DND-41 (cell line): ENCODE data around the gene REM2.

Experiments used
- ATAC-seq: fragments of 200-7000 bp; cut with Tn5 transposase; 3 replicates; pipeline ENCODE4 v1.9.1; 2021; ENCODE audit warnings: low read depth; ENCODE audit not compliant: insufficient read depth
- DNase-seq: peaks from one replicate; pipeline ENCODE4 v3.0.0-alpha.2; 2020
- H2AFZ ChIP-seq: 2 replicates; pipeline ENCODE4 v1.6.0; 2012; ENCODE audit warnings: low read depth, low read length
- H3K27ac ChIP-seq: 2 replicates; pipeline ENCODE4 v1.5.1; 2012; ENCODE audit warnings: low read length, inconsistent platforms
- H3K27me3 ChIP-seq: fragments of 200-600 bp; sonication (generic); 2 replicates; pipeline ENCODE4 v1.6.0; 2012; ENCODE audit warnings: low read length, mild to moderate bottlenecking, inconsistent platforms; ENCODE audit not compliant: insufficient read depth, poor library complexity
- H3K36me3 ChIP-seq: 2 replicates; pipeline ENCODE4 v1.5.1; 2012; ENCODE audit warnings: low read length, inconsistent platforms; ENCODE audit not compliant: insufficient read depth
- H3K4me1 ChIP-seq: 2 replicates; pipeline ENCODE4 v1.5.1; 2012; ENCODE audit warnings: mild to moderate bottlenecking, low read length; ENCODE audit not compliant: insufficient read depth
- H3K4me2 ChIP-seq: 2 replicates; pipeline ENCODE4 v1.6.0; 2012; ENCODE audit warnings: mild to moderate bottlenecking, moderate library complexity, low read length, inconsistent platforms; ENCODE audit not compliant: insufficient read depth
- H3K4me3 ChIP-seq, 2 experiments: fragments of 200-600 bp in 1 of 2; shearing (Covaris generic) in 1 of 2; 2 replicates each; pipeline ENCODE4 v1.5.1; 2012 to 2016; ENCODE audit warnings: inconsistent platforms in 2 of 2, low read length in 2 of 2, mild to moderate bottlenecking in 2 of 2, low read depth in 1 of 2, moderate library complexity in 1 of 2
- H3K79me2 ChIP-seq: 2 replicates; pipeline ENCODE4 v1.6.0; 2012; ENCODE audit warnings: low read length, inconsistent platforms; ENCODE audit not compliant: insufficient read depth
- H3K9ac ChIP-seq: 2 replicates; pipeline ENCODE4 v1.6.0; 2012; ENCODE audit warnings: low read depth, mild to moderate bottlenecking, inconsistent platforms, low read length, moderate library complexity
- H3K9me3 ChIP-seq: 2 replicates; pipeline ENCODE4 v1.5.1; 2012; ENCODE audit warnings: low read length, moderate library complexity, mild to moderate bottlenecking, inconsistent platforms; ENCODE audit not compliant: insufficient read depth, severe bottlenecking
- H4K20me1 ChIP-seq: 2 replicates; pipeline ENCODE4 v1.6.0; 2012; ENCODE audit warnings: low read length; ENCODE audit not compliant: insufficient read depth
- EZH2 ChIP-seq: IDR thresholded peaks from 3 replicates; pipeline ENCODE4 v1.6.1; 2012; ENCODE audit warnings: borderline replicate concordance, low read depth, mild to moderate bottlenecking, moderate library complexity, low read length, inconsistent platforms; ENCODE audit not compliant: severe bottlenecking
- TF ChIP-seq, protein P1 (sequence below): IDR thresholded peaks from 2 replicates; pipeline ENCODE4 v1.5.1; 2012; ENCODE audit warnings: borderline replicate concordance, low read length, moderate library complexity, mild to moderate bottlenecking; ENCODE audit not compliant: poor library complexity, severe bottlenecking; ENCODE audit errors: extremely low read depth

Gene REM2

DNA sequence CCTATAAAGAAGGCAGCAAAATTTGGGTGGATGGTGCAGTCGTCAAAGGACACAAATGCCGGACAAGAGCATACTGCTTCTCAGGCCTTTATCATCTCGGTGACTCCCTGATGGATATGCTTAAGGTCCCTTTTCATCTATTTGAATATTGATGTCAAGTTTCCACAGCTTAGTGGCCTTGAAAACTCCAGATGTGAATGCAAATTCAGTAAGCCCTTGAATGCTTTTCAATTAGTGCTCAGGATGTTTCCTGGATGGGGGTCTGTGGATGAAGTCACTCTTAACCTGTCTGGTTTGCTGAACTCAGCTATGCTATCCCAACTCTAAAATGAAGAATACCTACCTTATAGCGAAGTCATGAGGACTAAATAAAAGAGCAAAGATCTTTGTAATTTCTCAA lies 10.7 kb downstream of the REM2 start:
- no peak for ATAC-seq
- Histone ChIP-seq H3K79me2 (no peaks in the 10 kb centered on the region), H3K4me3 (no peak overlapping the region), H3K36me3 (0 out of 2 replicates have a peak, but pooled peaks cover 1% of the 10 kb centered on the region), H3K9ac (no peak overlapping the region), H3K9me3 (no peaks in the 10 kb centered on the region), H4K20me1 (no peaks in the 10 kb centered on the region), H3K4me2 (no peak overlapping the region), H3K4me1 (no peaks in the 10 kb centered on the region), H3K27me3 (no peaks in the 10 kb centered on the region), H2AFZ (no peak overlapping the region), H3K27ac (no peak overlapping the region)
- no peak for DNase-seq
- no peak for TF ChIP-seq EZH2
- TF ChIP-seq, protein P1, sequence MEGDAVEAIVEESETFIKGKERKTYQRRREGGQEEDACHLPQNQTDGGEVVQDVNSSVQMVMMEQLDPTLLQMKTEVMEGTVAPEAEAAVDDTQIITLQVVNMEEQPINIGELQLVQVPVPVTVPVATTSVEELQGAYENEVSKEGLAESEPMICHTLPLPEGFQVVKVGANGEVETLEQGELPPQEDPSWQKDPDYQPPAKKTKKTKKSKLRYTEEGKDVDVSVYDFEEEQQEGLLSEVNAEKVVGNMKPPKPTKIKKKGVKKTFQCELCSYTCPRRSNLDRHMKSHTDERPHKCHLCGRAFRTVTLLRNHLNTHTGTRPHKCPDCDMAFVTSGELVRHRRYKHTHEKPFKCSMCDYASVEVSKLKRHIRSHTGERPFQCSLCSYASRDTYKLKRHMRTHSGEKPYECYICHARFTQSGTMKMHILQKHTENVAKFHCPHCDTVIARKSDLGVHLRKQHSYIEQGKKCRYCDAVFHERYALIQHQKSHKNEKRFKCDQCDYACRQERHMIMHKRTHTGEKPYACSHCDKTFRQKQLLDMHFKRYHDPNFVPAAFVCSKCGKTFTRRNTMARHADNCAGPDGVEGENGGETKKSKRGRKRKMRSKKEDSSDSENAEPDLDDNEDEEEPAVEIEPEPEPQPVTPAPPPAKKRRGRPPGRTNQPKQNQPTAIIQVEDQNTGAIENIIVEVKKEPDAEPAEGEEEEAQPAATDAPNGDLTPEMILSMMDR: no peak

DNA sequence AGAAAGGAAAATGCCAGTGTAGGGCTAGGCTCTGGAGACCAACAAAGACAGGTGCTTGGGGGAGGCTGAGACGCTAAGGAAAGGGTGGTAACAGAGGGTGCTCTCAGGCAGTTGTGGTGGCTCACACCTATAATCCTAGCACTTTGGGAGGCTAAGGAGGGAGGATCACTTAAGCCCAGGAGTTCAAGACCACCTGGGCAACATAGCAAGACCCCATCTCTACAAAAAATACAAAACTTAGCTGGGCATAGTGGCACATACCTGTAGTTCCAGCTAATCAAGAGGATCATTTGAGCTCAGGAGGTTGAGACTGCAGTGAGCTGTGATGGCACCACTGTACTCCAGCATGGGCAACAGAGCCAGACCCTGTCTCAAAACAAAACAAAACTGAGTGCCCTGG lies 12.4 kb downstream of the REM2 start:
- no peak for TF ChIP-seq EZH2
- peaks cover 15% of the 10 kb centered on the region for H3K36me3 ChIP-seq
- DNase-seq: no peak
- no peaks in the 10 kb centered on the region for H3K4me1 ChIP-seq
- ATAC-seq: no peak
- H2AFZ ChIP-seq: no peak overlapping the region
- no peaks in the 10 kb centered on the region for H3K79me2 ChIP-seq
- no peak overlapping the region for H3K4me3 ChIP-seq
- no peaks in the 10 kb centered on the region for H3K9me3 ChIP-seq
- 0 out of 2 replicates have a peak, but pooled peaks cover 4% of the 10 kb centered on the region for H4K20me1 ChIP-seq
- no peak overlapping the region for H3K27ac ChIP-seq
- no peaks in the 10 kb centered on the region for H3K27me3 ChIP-seq
- no peak overlapping the region for H3K4me2 ChIP-seq
- H3K9ac ChIP-seq: no peak overlapping the region

DNA sequence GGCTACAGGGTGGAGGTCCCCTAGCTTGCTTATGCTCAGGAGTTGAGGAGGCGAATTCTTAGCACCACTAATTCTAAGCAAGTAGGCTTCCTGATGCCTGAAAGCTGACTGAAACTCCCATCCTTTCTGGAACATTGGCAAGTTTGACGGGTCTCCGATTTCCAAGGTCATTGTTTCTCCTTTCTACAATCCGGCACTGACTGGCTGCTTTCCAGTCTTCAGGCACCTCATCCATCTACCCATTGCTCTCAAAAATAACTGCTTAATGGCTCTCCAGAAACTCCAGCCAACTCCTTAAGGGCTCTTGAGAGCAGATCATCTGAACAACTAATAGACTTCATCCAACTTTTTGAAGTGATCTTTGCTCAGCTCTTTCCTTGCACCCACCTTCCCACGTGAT lies 13.3 kb downstream of the REM2 start:
- Histone ChIP-seq H3K79me2 (no peaks in the 10 kb centered on the region), H3K27ac (no peak overlapping the region)

DNA sequence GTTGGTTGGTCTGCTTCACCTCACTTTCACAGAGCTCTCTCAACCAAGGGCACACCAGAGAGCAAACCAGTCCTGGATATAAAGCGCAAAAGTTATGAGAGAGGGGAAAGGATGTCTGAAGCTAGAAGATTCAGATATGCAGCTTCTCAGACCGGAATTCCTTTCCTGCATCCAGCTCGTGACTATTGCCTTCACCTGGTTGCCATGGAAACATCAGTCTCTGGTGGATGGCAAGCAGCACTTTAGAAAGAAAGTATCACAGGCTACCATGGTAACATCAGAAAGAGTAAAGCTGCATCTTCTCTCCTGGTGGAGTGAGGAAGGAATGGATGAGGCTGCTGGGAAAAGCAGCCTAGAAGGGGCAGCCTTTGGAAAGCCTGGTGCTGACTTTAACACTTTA lies 13.7 kb downstream of the REM2 start:
- ATAC-seq (no peak), DNase-seq (no peak)
- H3K4me1 ChIP-seq: no peaks in the 10 kb centered on the region
- H3K4me3 ChIP-seq: no peak overlapping the region
- no peak overlapping the region for H3K9ac ChIP-seq
- H3K27ac ChIP-seq: no peak overlapping the region
- peaks cover 9% of the 10 kb centered on the region; the same call in 1 of the 2 replicates for H4K20me1 ChIP-seq
- no peak overlapping the region for H2AFZ ChIP-seq
- H3K9me3 ChIP-seq: no peaks in the 10 kb centered on the region
- TF ChIP-seq EZH2: no peak
- TF ChIP-seq, protein P1: no peak
- peaks cover 29% of the 10 kb centered on the region for H3K36me3 ChIP-seq
- no peaks in the 10 kb centered on the region for H3K27me3 ChIP-seq
- no peak overlapping the region for H3K4me2 ChIP-seq
- no peaks in the 10 kb centered on the region for H3K79me2 ChIP-seq

More for the DNA sequence above, 13.3 kb downstream of the REM2 start:
- Histone ChIP-seq H3K4me2 (no peak overlapping the region), H3K36me3 (peaks cover 25% of the 10 kb centered on the region), H3K9me3 (no peaks in the 10 kb centered on the region), H2AFZ (no peak overlapping the region), H3K9ac (no peak overlapping the region), H3K4me3 (no peak overlapping the region), H3K4me1 (no peaks in the 10 kb centered on the region), H3K27me3 (no peaks in the 10 kb centered on the region), H4K20me1 (peaks cover 9% of the 10 kb centered on the region; the same call in 1 of the 2 replicates)
- ATAC-seq (no peak), DNase-seq (no peak)
- TF ChIP-seq, protein P1: no peak
- no peak for TF ChIP-seq EZH2
